Measurements from ENCODE around the gene ZEB2.

ZEB2 gene

GRCh38 chr2:144545787-144546186, 25.9 kb upstream of the ZEB2 start:
- TF ChIP-seq CTCF (IDR thresholded peaks at IDR 0.05) = no peak

GRCh38 chr2:144544053-144544452, 24.1 kb upstream of the ZEB2 start:
- no peak for TF ChIP-seq CTCF (IDR thresholded peaks at IDR 0.05)

- no peak for TF ChIP-seq CTCF (IDR thresholded peaks at IDR 0.05)
Observed at GRCh38 chr2:144541396-144541795, 21.5 kb upstream of the ZEB2 start.

- TF ChIP-seq CTCF (IDR thresholded peaks at IDR 0.05) = no peak
Observed at GRCh38 chr2:144539289-144539782, 19.4 kb upstream of the ZEB2 start.

GRCh38 chr2:144535300-144535699, 15.4 kb upstream of the ZEB2 start:
- no peak for TF ChIP-seq CTCF (IDR thresholded peaks at IDR 0.05)

GRCh38 chr2:144533221-144533620, 13.3 kb upstream of the ZEB2 start:
- TF ChIP-seq CTCF (IDR thresholded peaks at IDR 0.05) = no peak

- TF ChIP-seq CTCF (IDR thresholded peaks at IDR 0.05) = no peak
Observed at GRCh38 chr2:144530596-144530995, 10.7 kb upstream of the ZEB2 start.

GRCh38 chr2:144529841-144530240, 9.9 kb upstream of the ZEB2 start:
- TF ChIP-seq CTCF (IDR thresholded peaks at IDR 0.05) = no peak

Measured in LNCAP (cell line).